Choroid plexus epithelial cell (primary cell): Measurements from ENCODE around the gene CFAP99.
A peak's percentile ranks its signal among the peaks of the same experiment; 100 is the strongest.

Source experiments
- DNase-seq: peaks from one replicate; pipeline ENCODE4 v3.0.0-alpha.2; 2010; ENCODE audit warnings: low read depth
- H3K4me3 ChIP-seq: 2 replicates; pipeline ENCODE4 v1.5.1; 2011; ENCODE audit warnings: low read depth, mild to moderate bottlenecking, control low read depth, low read length, moderate library complexity
- CTCF ChIP-seq: conservative IDR thresholded peaks from 2 replicates; pipeline ENCODE4 v1.5.1; 2011; ENCODE audit warnings: low read depth, mild to moderate bottlenecking, control low read depth, inconsistent platforms, low read length, moderate library complexity

The CFAP99 gene

DNA sequence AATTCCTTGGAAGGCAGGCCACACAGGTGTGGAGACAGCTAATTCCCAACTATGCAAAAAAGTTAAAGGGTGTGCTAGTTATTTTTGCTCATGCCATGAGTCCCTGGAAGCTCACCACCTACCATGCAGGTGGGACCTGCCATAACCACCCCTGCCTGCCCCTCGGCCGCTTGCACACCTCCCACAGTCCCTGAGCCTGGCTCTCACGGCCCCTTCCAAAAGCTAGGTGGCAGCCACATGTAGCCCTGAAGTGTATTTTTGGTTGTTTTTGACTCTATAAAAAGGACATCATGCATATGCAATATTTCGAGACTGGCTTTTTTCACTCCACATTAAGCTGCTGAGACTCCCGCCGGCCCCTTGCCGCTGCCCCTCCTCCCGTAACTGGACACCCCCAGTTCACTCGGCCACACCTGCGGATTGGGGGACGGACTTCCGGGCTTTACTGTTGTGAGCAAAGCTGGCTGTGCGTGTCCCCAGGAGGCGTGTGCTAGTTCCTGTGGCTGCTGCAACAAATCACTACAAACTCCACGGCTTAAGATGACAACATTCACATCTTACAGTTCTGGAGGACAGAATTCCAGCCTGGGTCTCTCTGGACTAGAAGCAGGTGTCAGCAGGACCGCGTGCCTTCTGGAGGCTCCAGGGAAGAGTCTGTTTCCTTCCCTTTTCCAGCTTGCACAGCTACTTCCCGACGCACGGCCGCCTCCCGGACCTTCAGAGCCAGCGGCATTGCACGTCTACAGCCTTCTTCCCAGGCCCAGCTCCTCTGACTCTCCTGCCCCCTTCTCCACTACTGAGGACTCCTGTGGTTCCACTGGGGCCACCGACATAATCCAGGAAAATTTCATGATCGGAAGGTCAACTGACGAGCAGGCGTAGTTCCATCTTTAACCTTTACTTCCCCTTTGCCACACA lies 25.1 kb upstream of the CFAP99 start:
- peak; percentile 4 for TF ChIP-seq CTCF
- H3K4me3 ChIP-seq, result peak overlapping the region; percentile 11
- peak; percentile 33 for DNase-seq

DNA sequence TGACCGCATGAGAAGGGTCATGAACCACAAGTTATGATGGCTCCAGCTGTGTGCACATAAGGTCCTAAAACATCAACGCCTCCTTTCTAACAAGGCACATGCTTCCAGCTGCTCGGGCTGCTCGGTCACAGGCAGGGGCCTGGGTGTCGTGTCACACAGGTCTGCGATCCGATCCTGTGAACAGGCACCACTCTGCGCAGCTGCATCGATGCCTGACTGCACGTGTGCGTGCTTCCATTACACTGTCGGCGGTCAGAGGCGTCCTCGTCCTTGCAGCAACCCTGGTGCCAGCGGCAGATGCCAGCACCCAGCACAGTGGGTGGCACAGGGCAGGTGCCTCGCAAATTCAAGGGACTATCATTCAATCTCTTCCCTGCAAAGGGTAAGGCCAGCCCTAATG lies 24.2 kb upstream of the CFAP99 start:
- TF ChIP-seq CTCF, result no peak
- DNase-seq, result no peak
- H3K4me3 ChIP-seq, result no peak overlapping the region

- no peak for TF ChIP-seq CTCF
- peak; percentile 74 for DNase-seq
- H3K4me3 ChIP-seq, result no peak overlapping the region
Measured at GRCh38 chr4:2395038-2395437, 23.7 kb upstream of the CFAP99 start.

DNA sequence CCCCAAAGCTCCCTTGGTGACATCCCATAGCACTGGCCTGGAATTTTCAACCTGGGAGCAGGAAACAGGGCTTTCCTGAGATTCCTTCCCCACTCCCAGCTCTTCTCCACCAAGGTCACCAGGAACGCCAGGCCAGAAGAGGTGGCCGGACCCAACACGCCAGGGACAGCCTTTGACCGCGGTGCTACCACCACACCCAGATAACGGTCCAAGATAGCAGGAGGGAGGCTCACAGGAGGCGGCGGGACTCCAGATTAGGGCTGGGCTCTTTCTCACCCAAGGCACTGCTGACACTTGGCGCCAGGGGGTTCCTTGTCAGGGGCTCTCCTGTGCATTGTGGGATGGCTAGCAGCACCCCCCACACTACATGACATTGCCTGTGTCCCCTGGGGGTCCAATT lies 23.2 kb upstream of the CFAP99 start:
- DNase-seq, result no peak
- no peak overlapping the region for H3K4me3 ChIP-seq
- no peak for TF ChIP-seq CTCF

DNA sequence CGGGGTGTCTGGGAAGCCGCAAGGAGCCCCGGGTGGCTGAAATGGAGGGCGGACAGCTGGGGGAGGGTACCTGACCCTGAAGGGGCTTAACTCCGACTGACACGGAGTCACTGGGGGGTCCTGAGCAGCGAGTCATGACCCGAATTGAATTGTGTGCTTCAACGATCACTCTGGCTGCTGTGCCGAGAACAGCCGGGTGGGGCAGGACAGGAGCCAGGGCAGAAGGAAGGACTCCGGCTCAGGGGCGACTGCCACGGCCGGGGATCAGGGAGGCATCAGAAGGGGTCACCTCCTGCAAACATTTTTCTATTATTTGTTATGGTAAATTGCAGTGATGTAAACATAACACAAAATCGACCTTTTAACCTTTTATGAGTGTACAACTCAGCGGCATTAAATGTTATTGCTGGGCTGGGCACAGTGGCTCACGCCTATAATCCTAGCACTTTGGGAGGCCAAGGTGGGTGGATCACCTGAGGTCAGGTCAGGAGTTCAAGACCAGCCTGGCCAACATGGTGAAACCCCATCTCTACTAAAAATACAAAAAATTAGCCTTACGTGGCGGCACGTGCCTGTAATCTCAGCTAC lies 21.9 kb upstream of the CFAP99 start:
- no peak for DNase-seq
- H3K4me3 ChIP-seq, result no peak overlapping the region
- peak; percentile 30 for TF ChIP-seq CTCF

- TF ChIP-seq CTCF, result no peak
- H3K4me3 ChIP-seq, result no peak overlapping the region
- DNase-seq, result no peak
Measured at GRCh38 chr4:2397596-2398379, 21.0 kb upstream of the CFAP99 start.
